Eye (tissue), 1 donor: ENCODE data around the gene FAM53B.
A peak's percentile ranks its signal among the peaks of the same experiment; 100 is the strongest.

ENCODE experiments used
- DNase-seq: peaks from one replicate; pipeline ENCODE4 v3.0.0-alpha.2; 2015

Gene FAM53B

GRCh38 chr10:124728071-124728829 is 15.9 kb downstream of the FAM53B start:
- DNase-seq, result no peak

DNA sequence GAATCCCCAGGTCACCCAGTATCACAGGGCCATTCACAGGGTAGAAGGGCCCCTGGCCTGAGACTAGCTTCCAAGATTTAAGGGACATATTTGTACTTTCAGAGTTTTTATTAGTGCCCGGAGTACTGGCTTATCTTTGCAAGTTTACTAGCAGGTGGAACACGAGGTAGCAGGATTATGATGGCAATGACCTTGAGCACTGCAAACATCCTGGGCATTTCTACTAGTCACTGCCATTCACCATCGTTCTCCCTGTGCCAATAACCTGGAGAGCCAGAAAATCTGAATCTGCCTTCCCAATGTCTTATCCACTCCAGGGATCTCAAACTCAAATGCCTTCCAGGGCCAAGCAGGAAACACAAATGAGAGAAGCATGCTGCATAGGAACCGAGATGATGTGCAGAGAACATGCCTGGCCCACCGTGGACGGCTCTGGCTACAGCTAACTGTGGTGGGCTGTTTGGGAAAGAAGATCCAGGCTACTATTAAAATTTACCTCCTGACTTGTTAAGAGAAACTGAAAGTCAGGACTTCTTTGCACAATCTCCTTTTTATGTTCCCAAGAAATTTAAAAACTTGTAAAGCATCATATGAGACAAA is 16.7 kb downstream of the FAM53B start:
- no peak for DNase-seq

- DNase-seq, result no peak
Measured at GRCh38 chr10:124725791-124726190, 18.4 kb downstream of the FAM53B start.

DNA sequence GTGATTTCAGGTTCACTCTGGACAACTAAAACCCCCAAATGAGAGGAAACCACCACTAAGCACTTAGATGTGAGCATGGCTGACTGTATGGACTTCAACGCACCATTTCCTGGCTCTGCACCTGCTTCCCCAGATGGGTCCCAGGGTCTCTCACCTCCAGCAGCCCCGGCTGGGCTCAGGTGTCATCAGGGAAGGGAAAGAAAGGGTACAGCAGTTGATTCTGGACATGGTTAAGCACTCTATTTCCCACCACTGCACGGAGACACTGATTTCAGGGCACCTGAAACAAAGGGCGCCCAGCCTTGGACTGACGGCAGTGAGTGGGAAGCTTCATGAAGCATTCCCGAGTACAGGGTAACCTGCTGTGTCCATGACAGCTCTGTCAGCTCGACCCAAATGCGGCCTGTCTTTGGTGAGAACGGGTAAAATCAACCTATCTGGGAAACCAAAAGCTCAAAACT is 19.0 kb downstream of the FAM53B start:
- no peak for DNase-seq

DNA sequence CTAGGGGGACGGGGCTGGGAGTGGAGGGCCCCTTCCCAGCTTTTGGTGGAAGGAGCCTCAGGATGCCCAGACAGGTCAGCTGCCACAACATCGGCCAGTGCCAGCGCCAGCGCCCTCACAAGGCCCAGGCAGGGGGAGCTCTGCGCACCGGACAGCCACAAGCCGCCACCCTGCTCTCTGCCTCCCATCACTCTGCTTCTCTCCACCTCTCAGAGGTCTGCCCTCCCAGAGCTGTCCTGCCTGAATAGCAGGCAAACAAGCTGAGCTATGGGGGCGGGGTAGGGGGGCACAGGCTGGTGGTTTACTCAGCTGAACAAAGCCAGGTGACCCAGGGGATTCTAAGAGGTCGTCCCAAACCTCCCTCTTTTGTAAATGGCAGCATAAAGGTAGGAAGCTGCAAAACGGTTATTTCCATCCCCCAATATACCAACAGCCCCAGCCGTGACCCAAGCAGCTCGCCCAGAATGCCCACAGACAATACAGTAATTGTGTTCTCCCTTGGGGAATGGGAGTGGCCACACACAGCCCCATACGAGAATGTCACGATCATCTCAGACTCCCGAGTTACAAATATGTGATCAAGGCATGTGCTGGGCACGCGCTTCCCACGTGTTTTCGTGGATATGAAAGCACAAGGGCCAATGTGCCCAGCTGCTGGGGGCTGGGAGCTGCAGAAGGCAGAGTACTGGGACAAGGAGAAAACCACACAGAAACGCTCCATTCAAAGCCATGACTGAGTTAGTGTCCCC is 19.7 kb downstream of the FAM53B start:
- DNase-seq, result peak; percentile 75

DNA sequence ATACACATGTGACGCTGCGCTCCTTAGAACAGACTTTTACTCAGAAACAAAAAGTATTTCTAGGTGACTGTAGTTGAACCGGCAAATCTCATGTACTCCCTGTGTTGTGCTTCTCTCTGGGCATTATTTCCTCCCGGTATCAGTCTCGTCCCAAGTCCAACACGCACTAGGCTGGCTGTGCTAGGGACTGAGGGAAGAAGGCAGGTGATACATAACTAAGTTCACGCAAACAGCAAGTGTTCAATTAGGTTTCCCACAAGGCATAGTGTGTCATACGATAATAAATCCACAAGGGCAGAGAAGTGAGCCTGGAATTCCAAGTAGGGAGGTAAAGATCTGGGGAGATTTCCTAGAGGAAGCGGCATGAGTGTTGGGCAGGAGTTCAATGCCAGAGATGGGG is 20.4 kb downstream of the FAM53B start:
- no peak for DNase-seq

DNA sequence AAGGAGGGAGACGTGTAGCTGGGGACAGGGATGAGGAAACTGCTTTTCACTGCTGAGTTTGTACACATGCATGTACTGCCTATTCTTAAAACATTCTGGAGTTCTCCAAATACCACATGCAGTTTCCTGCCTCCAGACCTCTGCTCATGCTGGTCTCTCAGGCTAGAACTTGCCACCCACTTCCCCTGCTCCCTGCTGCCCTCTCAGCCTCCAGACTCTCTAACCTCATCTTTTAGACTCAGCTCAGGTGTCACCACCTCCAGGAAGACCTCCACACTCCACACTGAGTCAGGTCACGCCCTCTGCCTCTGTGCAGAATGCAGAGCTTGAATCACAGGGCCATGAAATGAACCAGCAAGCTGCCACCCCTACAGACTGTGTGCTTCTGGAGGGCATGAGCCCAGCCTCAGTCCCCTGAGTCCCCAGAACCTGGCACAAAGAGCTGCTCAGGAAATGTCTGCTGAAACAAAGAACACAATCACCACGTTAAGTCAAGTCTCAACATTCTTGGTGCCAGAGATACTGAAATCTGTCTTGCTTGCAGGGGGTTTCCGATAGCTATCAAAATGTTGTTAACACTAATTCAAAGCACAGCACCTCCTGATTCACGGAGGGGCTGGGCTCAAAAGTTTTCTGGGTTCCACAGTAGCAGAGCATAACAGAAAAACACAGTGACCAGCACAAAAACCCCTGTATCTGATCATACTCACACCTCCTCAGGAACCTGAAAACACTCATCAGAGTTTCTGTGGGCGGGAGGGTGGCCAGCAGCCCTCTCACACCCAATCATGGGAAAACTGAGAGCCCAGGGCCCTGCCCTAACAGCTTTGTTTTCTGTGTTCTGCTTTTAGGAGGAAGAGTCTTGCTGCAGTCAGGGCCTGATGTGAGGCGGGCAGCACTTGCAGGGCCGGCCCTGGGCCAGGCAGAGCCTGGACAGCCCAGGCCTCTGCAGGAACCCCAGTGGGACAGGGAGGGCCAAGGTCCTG is 21.1 kb downstream of the FAM53B start:
- no peak for DNase-seq

- no peak for DNase-seq
Measured at GRCh38 chr10:124721330-124722045, 22.7 kb downstream of the FAM53B start.

- peak; percentile 68 for DNase-seq
Measured at GRCh38 chr10:124719213-124719851, 24.8 kb downstream of the FAM53B start.

GRCh38 chr10:124717911-124718741 is 26.1 kb downstream of the FAM53B start:
- DNase-seq, result no peak

GRCh38 chr10:124717041-124717757 is 27.0 kb downstream of the FAM53B start:
- DNase-seq, result peak; percentile 0

GRCh38 chr10:124716369-124716768 is 27.8 kb downstream of the FAM53B start:
- peak; percentile 0 for DNase-seq

- peak; percentile 0 for DNase-seq
Measured at GRCh38 chr10:124715439-124715838, 28.7 kb downstream of the FAM53B start.

GRCh38 chr10:124713679-124714255 is 30.4 kb downstream of the FAM53B start:
- no peak for DNase-seq

- DNase-seq, result no peak
Measured at GRCh38 chr10:124712704-124713407, 31.3 kb downstream of the FAM53B start.

- DNase-seq, result no peak
Measured at GRCh38 chr10:124711145-124711544, 33.0 kb downstream of the FAM53B start.

DNA sequence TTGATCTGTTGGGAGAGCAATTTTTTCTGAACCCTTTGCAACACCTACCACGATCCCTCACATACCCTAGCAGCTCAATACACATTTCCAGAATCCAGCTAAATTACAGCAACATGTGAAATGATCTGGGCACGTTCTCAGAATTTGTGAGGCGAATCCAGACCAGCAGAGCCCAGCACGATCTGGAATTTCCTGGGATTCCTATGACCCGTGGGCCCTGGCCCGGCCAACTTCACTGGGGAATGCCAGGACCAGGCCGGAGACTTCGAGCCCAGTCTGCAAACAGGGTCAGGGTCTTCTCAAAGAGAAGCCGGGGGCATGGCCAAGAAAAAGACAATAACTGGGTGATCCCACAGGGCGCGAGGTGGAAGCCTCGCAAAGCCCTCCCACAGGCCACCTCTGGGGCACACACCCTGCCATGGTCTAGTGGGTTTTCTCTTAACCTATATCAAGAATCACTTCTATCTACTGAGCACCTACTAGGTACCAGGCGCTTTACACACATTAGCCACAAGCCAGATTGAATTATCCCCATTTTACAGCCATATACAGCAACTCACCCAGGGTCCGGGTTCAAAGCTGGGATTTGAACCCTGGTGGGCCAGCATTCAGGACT is 33.8 kb downstream of the FAM53B start:
- DNase-seq, result no peak

- DNase-seq, result no peak
Measured at GRCh38 chr10:124709861-124710260, 34.3 kb downstream of the FAM53B start.
